Omental fat pad (tissue), 4 donors: ENCODE data around the gene RTP3. TPM values are rescaled to one million over a fixed set of nuclear protein-coding genes. Genes with fewer than 3 reads are reported as not detected.

ENCODE experiments used
- ATAC-seq: fragments of 150-250 bp; one replicate; pipeline ENCODE4 v1.9.1; 2016; ENCODE audit warnings: mild to moderate bottlenecking, moderate library complexity; ENCODE audit not compliant: low FRiP score
- DNase-seq: peaks from one replicate; pipeline ENCODE4 v3.0.0-alpha.2; 2019; ENCODE audit warnings: low spot score
- total RNA-seq, 4 donors: library from RNA; depleted of rRNA; stranded (reverse); fragments of >200 nt; gene quantifications; one replicate each; pipeline ENCODE4 v1.1.0, GENCODE V29; 2016
- TF ChIP-seq, protein P1 (sequence below), 3 donors: fragments of 450-650 bp; IDR thresholded peaks; one replicate each; pipeline ENCODE4 v1.5.1; 2016 to 2017; ENCODE audit warnings: antibody characterized with exemption in 3 of 3, mild to moderate bottlenecking in 3 of 3, moderate library complexity in 2 of 3

Gene RTP3
- total RNA-seq, 4 donors from 2014 or later = not detected

DNA sequence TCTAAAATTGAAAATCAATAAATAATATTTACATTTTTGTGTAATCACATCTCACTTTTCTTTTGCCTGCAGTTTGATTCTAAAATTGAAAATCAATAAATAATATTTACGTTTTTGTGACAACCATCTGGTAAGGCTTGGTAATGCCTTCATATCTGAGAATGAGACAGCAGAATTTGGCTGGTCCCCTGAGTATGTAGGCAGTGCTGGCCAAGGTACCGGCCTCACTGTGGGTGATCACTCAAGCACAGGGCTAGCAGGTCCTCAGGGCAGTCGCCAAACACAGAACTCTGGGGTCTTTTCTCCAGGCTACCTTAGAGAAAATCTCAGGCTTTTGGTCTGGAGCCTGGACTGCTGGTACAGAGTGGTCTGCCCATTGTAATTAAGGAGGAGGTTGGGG is 26.2 kb downstream of the RTP3 start:
- ATAC-seq = no peak
- TF ChIP-seq, protein P1, sequence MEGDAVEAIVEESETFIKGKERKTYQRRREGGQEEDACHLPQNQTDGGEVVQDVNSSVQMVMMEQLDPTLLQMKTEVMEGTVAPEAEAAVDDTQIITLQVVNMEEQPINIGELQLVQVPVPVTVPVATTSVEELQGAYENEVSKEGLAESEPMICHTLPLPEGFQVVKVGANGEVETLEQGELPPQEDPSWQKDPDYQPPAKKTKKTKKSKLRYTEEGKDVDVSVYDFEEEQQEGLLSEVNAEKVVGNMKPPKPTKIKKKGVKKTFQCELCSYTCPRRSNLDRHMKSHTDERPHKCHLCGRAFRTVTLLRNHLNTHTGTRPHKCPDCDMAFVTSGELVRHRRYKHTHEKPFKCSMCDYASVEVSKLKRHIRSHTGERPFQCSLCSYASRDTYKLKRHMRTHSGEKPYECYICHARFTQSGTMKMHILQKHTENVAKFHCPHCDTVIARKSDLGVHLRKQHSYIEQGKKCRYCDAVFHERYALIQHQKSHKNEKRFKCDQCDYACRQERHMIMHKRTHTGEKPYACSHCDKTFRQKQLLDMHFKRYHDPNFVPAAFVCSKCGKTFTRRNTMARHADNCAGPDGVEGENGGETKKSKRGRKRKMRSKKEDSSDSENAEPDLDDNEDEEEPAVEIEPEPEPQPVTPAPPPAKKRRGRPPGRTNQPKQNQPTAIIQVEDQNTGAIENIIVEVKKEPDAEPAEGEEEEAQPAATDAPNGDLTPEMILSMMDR (IDR thresholded peaks at IDR 0.05) = no peak
- no peak for DNase-seq

DNA sequence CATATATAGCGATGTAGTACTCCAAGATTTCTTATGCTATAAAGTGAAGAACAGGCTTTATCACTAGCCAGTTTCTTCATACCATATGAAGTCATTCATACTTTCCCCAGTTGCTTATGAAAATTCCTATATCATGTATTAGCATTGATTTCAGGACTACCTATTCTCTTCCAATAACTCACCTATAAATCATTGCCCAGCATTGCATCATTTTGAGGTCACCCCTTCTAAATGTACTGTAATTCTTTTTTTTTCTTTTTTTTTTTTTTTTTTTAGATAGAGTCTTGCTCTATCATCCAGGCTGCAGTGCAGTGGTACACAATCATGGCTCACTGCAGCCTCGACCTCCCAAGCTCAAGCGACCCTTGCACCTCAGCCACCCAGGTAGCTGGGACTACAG is 27.1 kb downstream of the RTP3 start:
- DNase-seq (no peak), ATAC-seq (no peak)
- TF ChIP-seq, protein P1 (IDR thresholded peaks at IDR 0.05) = no peak

GRCh38 chr3:46527239-46527638 is 29.5 kb downstream of the RTP3 start:
- no peak for ATAC-seq
- TF ChIP-seq, protein P1 (IDR thresholded peaks at IDR 0.05) = no peak
- DNase-seq = no peak

DNA sequence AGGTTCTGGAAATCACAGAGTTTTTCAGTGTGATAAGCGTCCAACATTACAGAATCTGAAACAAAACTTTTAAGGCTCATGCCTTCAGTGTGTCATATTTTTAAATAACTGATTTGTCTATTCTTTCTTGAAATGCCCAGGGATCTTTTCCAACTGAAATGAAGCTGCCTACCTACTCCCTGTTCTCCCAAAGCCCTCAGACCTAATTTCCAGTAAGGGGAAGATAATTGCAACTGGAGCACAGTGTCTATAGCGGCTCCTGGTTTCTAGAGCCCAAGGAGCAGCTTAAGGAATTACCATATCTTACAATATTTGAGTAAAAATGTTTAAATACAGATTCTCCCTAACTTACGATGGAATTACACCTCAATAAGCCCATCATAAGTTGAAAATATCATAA is 35.3 kb downstream of the RTP3 start:
- DNase-seq (no peak), ATAC-seq (no peak)
- TF ChIP-seq, protein P1 (IDR thresholded peaks at IDR 0.05) = no peak

- ATAC-seq (no peak), DNase-seq (no peak)
- TF ChIP-seq, protein P1 (IDR thresholded peaks at IDR 0.05) = no peak
Observed at GRCh38 chr3:46535746-46536145, 38.0 kb downstream of the RTP3 start.

- ATAC-seq = no peak
- TF ChIP-seq, protein P1 (IDR thresholded peaks at IDR 0.05) = no peak
- DNase-seq = no peak
Observed at GRCh38 chr3:46536758-46537157, 39.0 kb downstream of the RTP3 start.

DNA sequence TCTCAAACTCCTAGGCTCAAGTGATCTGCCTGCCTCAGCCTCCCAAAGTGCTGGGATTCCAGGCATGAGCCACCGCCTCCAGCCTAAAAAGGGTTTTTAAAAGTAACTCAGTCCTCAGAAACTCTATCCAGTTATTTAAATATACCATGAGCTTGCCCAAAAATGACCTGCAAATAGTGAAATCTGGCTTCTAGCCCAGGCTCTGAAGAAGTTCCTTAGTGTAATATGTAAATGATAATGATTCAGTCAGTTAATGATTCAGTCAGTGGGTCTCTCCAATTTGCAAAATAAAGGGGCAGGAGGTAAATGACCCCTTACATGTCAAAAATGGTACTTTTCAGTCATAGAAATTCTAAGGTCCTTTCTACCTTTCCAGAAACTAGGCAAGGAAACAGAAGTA is 39.5 kb downstream of the RTP3 start:
- DNase-seq (no peak), ATAC-seq (no peak)
- TF ChIP-seq, protein P1 (IDR thresholded peaks at IDR 0.05) = no peak
